GM18867 (cell line): ENCODE measurements around the gene PSMB7.

Source experiments
- ATAC-seq: cut with Tn5 transposase; IDR thresholded peaks from one replicate; pipeline ENCODE4 v1.9.1; 2021; ENCODE audit warnings: mild to moderate bottlenecking, moderate library complexity; ENCODE audit not compliant: unreplicated experiment

Gene PSMB7

DNA sequence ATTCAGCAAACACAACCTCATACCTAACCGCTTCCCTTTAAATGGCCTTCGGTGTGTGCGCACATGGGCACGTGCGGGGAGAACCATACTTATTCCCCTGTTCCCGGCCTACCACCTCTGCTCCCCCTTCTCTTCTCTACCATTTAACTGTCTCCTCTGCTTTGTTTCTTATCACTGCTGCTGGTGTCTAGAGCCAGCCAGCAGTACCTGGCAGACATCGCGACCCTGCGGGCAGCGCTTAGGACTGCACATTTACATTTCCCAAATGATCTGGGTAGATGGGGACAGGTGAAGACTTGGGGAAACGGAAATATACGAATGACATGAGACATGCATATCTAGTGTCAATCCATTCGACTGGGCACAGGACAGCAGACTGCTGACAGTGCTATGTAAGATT lies 56.6 kb downstream of the PSMB7 start:
- ATAC-seq: no peak

- no peak for ATAC-seq
These were observed 57.4 kb downstream of the PSMB7 start for GRCh38 chr9:124357721-124358361.

DNA sequence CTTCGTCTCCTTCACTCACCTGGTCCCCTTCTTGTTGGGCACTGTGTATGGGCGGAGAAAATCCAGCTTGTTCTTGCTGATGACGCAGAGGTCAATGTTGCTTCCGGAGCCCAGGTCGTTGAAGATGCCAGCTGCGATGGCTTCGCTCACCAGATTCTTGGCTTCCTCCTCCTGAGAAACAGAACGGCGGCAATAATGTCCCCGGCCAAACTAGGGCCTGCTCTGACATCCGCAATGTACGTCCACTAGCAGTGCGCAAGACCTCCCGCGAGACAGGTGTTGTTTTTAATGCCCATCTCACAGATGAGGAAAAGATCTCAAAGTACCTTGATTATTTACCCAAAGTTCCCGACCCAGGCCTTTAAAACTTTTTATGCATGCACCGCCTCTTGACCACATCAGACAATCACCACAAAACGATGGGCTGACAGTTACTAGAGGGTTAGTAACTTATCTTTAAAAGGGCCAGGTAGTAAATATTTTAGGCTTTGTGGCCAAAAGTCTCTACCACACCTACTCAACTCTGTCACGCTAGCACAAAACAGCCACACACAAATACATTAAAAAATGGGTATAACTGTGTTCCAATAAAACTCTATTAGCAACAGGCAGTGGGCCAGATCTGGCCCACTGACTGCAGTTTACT lies 58.4 kb downstream of the PSMB7 start:
- no peak for ATAC-seq

DNA sequence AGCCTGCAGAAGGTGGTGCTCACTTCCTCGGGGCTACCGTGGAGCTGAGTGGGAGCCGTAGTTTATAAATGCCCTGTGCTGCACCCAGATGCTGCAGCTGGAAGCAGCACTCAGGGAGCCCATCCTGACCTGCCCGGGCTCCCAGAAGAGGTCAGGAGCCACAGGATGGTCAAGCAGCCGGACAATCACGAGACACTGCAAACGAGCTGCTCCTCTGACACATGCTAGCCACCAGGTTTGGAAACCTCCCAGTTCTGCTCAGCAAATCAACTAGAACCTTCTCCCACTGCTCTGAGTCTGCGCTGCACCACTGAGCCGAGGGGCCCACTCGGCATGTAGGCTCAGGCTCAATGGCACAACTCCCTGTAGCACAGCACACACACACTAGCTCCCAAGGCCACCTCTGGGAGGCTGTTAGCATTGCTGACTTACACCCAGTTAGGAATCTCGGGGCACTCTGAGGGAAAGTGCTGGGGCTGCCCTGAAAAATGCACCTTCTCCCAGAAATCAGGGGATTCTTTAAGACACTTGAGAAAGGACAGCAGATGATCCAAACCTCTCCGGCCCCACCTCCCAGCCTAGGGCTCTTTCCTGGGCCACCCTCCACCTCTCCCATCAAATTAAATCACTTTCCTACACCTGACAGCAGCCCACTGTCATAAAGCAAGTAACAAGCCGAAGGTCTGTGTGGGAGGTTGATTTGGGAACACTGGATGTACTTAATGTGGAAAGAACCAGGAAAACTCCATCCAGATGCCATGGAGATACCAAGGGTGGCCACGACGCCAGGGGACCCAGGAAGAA lies 59.1 kb downstream of the PSMB7 start:
- ATAC-seq: no peak

GRCh38 chr9:124355039-124355940 lies 60.0 kb downstream of the PSMB7 start:
- ATAC-seq: no peak

DNA sequence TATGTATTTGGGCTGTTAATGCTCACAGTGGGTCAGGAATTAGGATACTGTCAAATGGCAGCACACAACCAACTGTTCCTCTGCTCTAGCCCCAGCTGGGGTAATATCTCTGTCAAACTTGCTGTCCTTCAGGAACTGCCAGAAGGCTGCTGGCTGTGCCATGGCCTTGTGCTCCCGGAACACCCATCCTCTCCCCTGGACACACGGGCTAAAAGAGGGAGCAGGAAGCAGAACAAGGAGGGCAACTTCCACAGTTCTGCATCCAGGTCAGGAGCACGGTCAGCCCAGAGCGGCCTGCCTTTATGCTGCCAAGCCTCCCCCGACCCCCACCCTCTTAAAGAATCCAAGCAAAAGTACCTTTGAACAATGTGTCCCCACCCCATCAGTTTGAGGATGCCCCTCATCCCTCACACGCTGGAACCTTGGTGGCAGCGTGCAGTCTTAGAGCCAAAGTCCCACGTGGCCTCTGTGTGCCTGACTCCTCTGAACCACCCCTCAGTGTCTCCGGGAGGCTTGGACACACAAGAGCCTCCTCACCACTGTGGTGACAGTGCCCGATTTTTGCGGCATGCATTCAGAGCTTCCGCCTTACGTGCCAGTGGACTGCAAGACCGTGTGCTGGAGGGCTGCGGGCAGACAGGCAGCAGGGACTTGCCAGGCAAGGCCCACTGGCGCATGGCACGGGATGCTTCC lies 60.8 kb downstream of the PSMB7 start:
- no peak for ATAC-seq

DNA sequence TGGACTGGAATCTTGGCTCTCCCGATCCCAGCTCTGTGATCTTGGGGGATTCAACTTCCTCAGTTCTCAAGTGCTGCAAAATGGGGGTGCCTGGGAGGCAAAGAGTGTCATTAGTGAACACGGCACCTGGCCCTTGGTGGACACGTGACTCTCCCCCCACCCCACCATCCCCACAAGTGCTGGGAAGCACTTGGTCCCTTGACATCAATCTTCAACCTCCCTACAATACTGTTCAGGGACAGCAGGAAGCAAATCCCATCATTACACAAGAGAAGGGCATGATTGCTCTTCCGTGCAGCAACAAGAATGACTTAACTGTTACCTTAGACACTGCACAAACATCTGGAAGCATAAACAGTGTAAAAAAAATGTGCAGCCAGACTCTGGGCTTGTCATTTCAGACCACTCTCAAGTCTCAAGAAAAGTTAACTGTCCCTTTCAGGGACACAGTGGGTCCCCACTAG lies 61.4 kb downstream of the PSMB7 start:
- no peak for ATAC-seq

- ATAC-seq: no peak
These were observed 62.0 kb downstream of the PSMB7 start for GRCh38 chr9:124353166-124353768.

- ATAC-seq: no peak
These were observed 62.6 kb downstream of the PSMB7 start for GRCh38 chr9:124352616-124353015.

DNA sequence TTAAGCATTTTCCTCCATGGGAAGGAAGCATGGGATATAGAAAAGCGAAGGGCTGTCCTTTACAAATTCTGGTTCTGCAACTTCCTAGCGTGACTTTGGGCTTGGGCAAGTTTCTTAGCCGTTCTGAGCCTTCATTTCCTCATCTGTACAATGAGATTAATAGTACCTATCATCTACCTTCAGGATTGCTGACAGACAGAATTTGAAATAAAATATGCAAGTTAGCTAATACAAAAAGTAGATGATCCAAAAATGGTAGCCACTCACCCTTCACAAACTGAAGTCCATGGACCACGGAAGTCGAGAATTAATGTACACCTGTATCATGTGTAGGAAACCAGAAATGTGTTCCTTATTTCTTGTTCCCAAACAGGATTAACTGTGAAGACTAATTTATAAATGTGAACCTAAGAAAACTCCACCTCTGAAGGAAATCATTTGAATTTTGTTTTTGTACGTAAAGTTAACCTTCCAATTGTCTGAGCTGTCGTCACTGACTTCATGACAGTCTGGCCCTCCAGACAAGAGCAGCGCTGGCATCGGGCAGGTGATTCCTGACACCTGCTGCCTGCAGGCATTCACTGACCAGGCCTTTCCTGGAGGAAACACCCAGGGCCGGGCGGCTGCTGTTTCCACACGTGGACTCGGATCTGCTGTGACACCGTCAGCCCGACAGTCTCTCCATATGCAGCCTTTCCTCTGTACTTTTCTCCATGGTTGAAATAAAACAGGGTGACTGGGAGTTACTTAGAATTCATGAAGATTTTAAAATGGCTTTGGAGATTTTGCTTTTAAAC lies 63.4 kb downstream of the PSMB7 start:
- no peak for ATAC-seq

DNA sequence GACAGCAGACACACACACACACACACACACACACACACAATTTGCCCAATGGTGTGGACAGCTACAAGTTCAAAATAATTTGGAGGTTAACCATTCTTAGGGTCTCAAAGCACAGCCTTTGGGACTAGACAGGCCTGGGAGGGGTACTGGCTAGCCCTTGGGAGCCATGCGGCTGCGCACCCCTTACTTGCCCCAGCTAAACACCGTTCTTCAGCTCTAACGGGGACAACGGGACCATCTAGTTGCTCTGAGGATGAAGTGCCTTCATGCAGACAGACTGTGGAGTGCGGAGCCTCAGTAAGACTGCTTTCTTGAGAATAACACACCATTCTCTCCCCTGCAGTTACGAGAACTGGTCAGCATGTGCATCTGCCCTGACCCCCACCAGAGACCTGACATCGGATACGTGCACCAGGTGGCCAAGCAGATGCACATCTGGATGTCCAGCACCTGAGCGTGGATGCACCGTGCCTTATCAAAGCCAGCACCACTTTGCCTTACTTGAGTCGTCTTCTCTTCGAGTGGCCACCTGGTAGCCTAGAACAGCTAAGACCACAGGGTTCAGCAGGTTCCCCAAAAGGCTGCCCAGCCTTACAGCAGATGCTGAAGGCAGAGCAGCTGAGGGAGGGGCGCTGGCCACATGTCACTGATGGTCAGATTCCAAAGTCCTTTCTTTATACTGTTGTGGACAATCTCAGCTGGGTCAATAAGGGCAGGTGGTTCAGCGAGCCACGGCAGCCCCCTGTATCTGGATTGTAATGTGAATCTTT lies 64.6 kb downstream of the PSMB7 start:
- ATAC-seq: no peak

- no peak for ATAC-seq
These were observed 65.4 kb downstream of the PSMB7 start for GRCh38 chr9:124349675-124350493.

GRCh38 chr9:124349267-124349666 lies 66.0 kb downstream of the PSMB7 start:
- ATAC-seq: no peak

- no peak for ATAC-seq
These were observed 66.4 kb downstream of the PSMB7 start for GRCh38 chr9:124348831-124349230.

DNA sequence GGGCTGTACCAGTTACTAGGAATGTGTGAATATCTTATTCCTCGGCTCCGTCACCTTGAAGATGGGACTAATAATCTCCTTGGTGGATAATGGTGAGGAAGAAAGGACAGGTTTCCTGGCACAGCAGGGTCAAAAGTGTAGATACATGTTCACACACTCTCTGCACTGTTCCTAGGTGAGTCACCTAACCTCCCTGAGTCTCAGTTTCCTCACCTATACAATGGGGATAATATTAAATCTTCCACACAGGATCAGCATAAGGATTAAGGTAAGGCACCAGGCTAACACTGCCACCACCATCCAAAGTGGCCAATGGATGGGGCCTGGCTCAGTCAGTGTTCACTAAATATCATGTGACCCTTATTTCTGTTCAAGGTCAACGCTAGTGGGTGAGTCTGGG lies 66.9 kb downstream of the PSMB7 start:
- no peak for ATAC-seq

- no peak for ATAC-seq
These were observed 67.3 kb downstream of the PSMB7 start for GRCh38 chr9:124347968-124348358.

DNA sequence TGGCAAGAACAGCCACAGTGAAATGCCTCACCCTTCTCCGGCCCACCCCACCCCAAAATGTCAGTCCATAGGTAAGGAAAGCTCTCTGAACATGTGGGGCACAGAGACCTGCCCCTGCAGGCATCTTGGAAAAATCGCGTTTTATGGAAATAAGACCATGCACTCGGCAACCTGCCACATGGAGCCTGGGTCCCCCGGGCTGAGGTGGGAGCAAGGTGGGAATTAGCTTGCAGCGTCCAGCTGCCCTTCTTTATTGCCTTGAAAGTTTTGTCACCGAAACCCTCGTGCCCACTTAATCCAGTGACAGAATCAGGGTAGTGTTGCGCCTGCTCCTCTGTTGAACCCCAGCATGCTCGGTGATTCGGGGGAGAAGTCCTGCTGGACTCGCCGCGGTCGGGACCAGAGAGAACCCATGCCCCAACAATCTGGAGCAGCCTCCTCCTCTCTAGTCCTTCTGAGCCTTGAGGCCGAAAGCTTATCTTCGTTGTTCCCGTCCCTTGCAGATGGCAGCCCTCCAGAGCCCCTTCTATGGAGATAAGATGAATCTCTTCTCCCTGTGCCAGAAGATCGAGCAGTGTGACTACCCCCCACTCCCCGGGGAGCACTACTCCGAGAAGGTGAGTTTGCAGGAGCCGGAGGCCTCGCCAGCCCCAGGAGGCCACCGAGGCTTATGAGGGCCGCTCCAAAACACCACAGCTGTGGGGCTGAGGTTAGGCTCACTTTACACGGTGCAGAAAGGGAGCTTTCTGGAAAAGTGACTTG lies 67.9 kb downstream of the PSMB7 start:
- ATAC-seq: no peak
